GM19238 (cell line): Measurements from ENCODE around the gene SLC1A4.

ENCODE experiments used
- DNase-seq: peaks from one replicate; pipeline ENCODE4 v3.0.0; 2011; ENCODE audit warnings: low spot score; ENCODE audit not compliant: insufficient read length

The SLC1A4 gene

GRCh38 chr2:65049010-65049639 is 59.9 kb downstream of the SLC1A4 start:
- DNase-seq = no peak

GRCh38 chr2:65050931-65051330 is 61.7 kb downstream of the SLC1A4 start:
- DNase-seq = no peak

- DNase-seq = peak; percentile 73
Observed at GRCh38 chr2:65053199-65053598, 64.0 kb downstream of the SLC1A4 start.

GRCh38 chr2:65054749-65055421 is 65.7 kb downstream of the SLC1A4 start:
- DNase-seq = no peak

- DNase-seq = peak; percentile 49
Observed at GRCh38 chr2:65055422-65056214, 66.4 kb downstream of the SLC1A4 start.

GRCh38 chr2:65056215-65057053 is 67.2 kb downstream of the SLC1A4 start, which contains the start of gene CEP68:
Gene CEP68, plus strand, starts transcription at chr2:65056416. Its CDS starts 13,029 bp downstream, at chr2:65069445.
- DNase-seq = peak; percentile 96

- no peak for DNase-seq
Observed at GRCh38 chr2:65057054-65057375, 67.8 kb downstream of the SLC1A4 start.

- DNase-seq = peak; percentile 50
Observed at GRCh38 chr2:65057391-65058052, 68.3 kb downstream of the SLC1A4 start.

GRCh38 chr2:65059071-65059470 is 69.9 kb downstream of the SLC1A4 start:
- no peak for DNase-seq

GRCh38 chr2:65061146-65061909 is 72.1 kb downstream of the SLC1A4 start:
- DNase-seq = no peak

- DNase-seq = no peak
Observed at GRCh38 chr2:65061910-65062339, 72.7 kb downstream of the SLC1A4 start.

GRCh38 chr2:65062843-65063825 is 73.9 kb downstream of the SLC1A4 start:
- no peak for DNase-seq

GRCh38 chr2:65064728-65065552 is 75.7 kb downstream of the SLC1A4 start:
- peak; percentile 50 for DNase-seq

- no peak for DNase-seq
Observed at GRCh38 chr2:65067806-65068553, 78.8 kb downstream of the SLC1A4 start.

- no peak for DNase-seq
Observed at GRCh38 chr2:65069439-65069824, 80.2 kb downstream of the SLC1A4 start.

GRCh38 chr2:65070172-65070830 is 81.1 kb downstream of the SLC1A4 start:
- DNase-seq = no peak

GRCh38 chr2:65070856-65071255 is 81.7 kb downstream of the SLC1A4 start:
- no peak for DNase-seq
